ENCODE results near the gene NMNAT1.
A peak's percentile ranks its signal among the peaks of the same experiment; 100 is the strongest.
"Not testable (repeated sequence)": the region's sequence is repeated elsewhere in the genome, so short reads cannot be mapped to it uniquely, and the experiment has no call there.

Gene NMNAT1

GRCh38 chr1:10020678-10021077 lies 77.4 kb downstream of the NMNAT1 start:
- DNase-seq: not testable (repeated sequence)

GRCh38 chr1:10021992-10022391 lies 78.7 kb downstream of the NMNAT1 start:
- not testable (repeated sequence) for DNase-seq

GRCh38 chr1:10022656-10023055 lies 79.4 kb downstream of the NMNAT1 start:
- no peak for DNase-seq

GRCh38 chr1:10025354-10025753 lies 82.1 kb downstream of the NMNAT1 start:
- DNase-seq: no peak

GRCh38 chr1:10027027-10027426 lies 83.8 kb downstream of the NMNAT1 start:
- no peak for DNase-seq

- not testable (repeated sequence) for DNase-seq
These were observed 85.8 kb downstream of the NMNAT1 start for GRCh38 chr1:10028956-10029500.

GRCh38 chr1:10031461-10031860 lies 88.2 kb downstream of the NMNAT1 start:
- no peak for DNase-seq

- peak; percentile 86 to 95 for DNase-seq
These were observed 89.5 kb downstream of the NMNAT1 start, which contains the start of gene UBE4B for GRCh38 chr1:10032590-10033358. Gene UBE4B, plus strand, starts transcription at chr1:10032958. Its CDS starts 713 bp downstream, at chr1:10033671.

GRCh38 chr1:10033359-10033845 lies 90.1 kb downstream of the NMNAT1 start:
- DNase-seq: peak; percentile 7 to 34
